ENCODE results near the gene BCL2.
"Not testable (repeated sequence)": the region's sequence is repeated elsewhere in the genome, so short reads cannot be mapped to it uniquely, and the experiment has no call there.

BCL2 gene

DNA sequence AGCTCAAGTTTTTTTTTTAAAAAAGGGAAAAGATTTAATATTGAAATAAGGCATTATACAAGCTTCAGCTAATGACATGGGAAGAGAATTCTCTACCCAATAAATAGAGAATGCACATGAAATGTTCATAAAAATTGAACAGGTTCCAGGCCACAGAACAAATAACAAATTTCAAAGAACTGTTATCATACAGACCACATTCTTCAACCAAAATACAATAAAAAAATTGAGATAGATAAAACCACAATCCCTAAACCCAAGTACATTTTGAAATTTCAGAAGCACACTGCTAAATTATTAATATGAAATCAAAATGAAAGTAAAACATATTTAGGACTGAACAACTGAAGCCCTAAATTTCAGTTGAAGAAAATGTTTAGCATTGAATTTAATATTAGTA, 89.6 kb downstream of the BCL2 start:
- FAIRE-seq, result no peak

DNA sequence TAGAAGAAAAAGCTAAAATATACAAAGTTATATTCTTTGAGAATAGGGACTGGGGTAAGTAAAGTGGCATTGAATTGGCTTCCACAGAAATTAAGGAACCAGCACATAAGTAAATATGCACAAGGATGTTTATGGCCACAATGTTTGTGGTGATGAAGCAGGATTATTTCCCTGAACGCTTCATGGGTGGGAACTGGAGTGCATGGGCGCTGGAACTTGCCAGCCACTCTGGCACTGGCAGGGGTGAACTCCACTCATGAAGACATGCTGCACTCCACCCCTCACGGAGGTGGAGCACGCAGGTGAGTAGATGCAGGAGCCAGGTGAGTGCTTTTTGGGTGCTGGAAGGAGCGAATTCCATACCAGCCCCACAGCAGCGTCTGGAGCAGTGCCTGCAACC, 94.1 kb downstream of the BCL2 start:
- FAIRE-seq, result no peak

GRCh38 chr18:63224630-63225029, 94.9 kb downstream of the BCL2 start:
- no peak for FAIRE-seq

GRCh38 chr18:63223837-63224236, 95.7 kb downstream of the BCL2 start:
- FAIRE-seq, result no peak

- no peak for FAIRE-seq
These were observed 98.7 kb downstream of the BCL2 start for GRCh38 chr18:63220903-63221302.

GRCh38 chr18:63218472-63218871, 101.1 kb downstream of the BCL2 start:
- no peak for FAIRE-seq

- FAIRE-seq, result no peak
These were observed 102.9 kb downstream of the BCL2 start for GRCh38 chr18:63216516-63217311.

DNA sequence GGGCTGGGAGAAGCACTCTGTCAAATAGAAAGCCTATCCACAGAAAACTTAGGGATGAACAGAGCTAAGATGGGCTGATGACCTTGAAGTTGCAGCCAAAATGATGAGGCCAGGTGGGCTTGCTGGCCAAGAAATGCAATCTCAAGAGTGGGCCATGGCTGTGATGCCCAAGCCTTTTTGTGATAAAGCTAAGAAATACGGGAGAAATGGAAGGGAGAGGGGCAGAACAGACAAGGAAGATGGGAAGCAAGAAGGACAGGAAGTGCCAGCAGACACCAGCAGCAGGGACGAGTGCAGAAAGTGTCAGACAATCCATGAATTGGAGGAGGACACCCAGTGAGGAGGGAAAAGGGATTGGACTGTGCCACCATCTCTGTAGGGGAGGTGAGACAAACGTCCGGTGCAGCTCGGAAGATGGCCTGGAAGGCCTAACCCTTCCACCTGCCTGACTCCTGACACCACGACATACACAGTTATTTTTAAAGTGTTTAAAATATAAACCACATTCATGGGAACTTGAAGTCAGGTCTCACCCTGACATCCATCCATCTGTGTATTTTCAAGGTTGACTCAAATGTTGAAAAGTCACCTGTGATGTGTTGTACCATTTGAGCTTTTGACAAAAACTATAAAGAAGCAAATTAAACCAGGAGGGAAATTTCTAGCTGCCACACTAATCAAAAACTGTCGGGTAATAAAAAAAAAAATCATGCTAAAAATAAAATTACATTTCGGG, 105.5 kb downstream of the BCL2 start:
- no peak for FAIRE-seq

DNA sequence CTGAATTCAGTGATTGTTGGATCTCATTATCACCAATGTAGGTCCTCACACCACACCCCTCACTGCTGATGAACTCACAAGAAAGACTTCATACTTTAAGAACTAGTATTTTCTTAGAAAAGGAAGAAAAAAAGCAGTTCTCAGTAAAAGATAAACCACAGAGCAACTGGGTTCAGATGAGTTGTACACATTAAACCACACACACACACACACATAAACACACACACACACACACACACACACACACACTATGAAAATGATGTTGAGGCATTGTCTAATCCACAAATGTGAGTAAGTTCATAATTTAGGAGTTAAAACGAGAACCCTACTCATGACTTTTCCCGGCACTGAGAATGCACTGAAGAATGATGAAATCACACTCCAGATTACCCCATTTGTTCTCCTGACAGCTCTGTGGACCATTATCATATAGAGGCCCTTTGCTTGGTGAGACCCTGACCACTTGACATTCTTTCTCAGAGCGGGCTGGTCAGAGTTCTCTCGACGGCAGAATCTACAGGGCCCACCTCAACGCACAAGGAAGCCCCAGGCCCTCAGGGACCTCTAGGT, 106.2 kb downstream of the BCL2 start:
- FAIRE-seq, result no peak

DNA sequence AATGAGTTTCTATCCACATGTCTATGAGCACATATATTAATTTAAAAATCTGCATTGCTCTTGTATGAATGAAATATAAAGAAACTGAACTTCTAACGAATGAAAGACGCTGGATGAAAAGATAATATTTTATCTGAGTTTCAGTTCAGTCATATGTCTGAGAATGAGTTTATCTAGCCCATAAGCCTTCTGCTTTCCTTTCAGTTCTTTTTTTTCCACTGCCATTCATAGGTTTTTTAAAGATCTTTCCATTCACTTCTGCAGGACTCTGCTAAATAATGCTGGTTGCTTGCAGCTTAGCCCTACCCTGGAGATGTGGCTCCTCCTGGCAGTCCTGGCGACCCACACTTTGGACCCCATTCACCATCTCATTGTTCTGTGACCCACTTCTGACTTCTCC, 109.0 kb downstream of the BCL2 start:
- FAIRE-seq, result no peak

GRCh38 chr18:63208676-63209075, 110.9 kb downstream of the BCL2 start:
- no peak for FAIRE-seq

- no peak for FAIRE-seq
These were observed 111.7 kb downstream of the BCL2 start for GRCh38 chr18:63207835-63208234.

DNA sequence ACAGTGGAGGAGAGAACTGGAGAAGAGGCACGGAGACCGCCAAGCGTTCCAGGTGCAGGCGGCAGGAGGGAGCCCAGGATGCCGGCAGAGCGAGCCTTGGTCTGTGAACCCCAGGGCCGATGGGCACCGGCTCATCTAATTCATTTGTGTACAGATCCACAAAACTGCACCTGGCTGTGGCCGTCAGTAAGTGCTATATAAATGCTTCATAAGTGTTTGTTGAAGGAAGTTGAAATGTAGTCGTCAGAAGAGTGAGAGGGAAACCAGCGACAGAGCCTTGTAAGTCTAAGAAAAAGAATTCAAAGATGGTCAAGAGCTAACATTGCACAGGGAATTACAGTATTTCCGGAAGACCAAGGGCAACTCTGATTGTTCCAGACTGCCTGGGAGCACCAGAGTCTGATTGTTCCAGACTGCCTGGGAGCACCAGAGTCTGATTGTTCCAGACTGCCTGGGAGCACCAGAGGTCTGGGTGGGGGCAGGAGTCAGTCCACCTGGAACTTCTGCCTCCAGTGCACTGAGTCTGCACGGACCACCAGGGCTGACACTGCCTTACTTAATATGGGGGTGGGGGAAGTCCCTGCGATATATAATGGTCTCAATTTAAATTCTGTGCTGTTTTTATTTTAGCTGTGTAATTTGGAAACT, 112.3 kb downstream of the BCL2 start:
- FAIRE-seq, result no peak

- no peak for FAIRE-seq
These were observed 113.0 kb downstream of the BCL2 start for GRCh38 chr18:63206433-63207142.

DNA sequence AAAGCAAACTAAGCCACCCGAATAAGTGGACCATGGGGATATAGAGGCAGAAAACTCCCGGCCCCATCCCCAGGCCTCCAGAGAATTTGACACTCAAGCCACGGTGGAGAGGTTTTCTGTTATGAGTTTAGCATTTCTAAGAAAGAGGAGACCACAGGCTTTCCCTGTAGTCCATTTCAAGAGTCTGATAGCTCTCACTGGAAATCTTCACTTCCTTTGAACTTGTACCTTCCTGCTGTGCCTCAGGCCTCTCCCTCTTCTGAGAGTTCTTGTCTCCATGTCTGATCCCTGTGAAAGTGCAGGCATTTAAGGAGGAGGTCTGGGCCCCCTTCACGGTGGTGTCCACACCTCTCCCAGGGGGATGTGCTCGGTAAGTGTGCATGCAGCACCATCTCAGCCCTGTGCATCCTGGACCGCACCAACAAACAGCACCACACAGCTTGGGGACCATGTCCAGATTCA, 113.7 kb downstream of the BCL2 start:
- FAIRE-seq, result no peak

DNA sequence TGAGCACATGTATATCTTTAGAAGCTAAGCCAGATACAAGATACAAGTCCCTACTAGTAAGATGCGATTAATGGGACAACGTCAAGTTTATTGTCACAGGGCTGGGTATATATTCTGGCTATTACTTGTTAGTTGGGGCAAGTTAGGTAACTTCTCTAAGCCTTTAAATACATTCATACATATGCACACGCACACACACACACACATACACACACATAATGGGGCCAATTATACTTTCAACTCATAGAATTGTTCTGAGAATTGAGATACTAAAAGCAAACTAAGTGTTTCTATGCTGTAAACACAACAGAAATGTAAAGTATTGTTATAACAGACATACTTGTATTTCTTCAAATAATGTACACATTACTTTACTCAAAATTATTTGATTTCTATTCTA, 116.1 kb downstream of the BCL2 start:
- no peak for FAIRE-seq

GRCh38 chr18:63202828-63203227, 116.7 kb downstream of the BCL2 start:
- no peak for FAIRE-seq

DNA sequence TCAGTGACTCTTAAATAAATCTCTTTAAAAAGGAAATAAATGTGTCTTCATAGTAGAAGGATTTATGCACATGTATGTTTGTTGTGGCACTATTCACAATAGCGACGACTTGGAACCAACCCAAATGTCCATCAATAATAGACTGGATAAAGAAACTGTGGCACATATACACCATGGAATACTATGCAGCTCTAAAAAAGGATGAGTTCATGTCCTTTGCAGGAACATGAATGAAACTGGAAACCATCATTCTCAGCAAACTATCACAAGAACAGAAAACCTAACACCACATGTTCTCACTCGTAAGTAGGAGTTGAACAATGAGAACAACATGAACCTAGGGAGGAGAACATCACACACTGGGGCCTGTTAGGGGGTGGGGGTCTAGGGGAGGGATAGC, 118.1 kb downstream of the BCL2 start:
- not testable (repeated sequence) for FAIRE-seq

DNA sequence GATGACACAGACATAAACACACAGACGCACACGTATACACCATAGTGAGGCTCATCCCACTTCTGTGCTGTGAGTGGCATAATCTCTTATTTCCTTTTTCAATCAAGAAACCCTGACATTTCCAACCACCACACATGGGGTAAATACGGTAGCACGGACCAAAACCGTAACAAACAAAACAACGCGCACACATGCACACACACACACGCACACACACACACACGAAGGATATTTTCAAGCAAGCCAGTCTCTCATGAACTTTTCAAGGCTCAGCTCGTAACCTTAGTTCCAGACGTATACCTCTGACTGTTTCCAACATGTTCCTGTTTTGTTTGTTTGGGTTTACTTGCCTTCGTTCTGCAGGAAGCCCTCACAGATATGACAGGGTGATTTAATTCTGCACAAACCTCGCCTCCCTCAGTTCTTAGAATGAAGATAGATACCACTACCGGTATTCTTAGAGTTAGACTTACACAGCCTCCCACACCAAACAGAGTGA, 119.8 kb downstream of the BCL2 start:
- FAIRE-seq, result no peak

DNA sequence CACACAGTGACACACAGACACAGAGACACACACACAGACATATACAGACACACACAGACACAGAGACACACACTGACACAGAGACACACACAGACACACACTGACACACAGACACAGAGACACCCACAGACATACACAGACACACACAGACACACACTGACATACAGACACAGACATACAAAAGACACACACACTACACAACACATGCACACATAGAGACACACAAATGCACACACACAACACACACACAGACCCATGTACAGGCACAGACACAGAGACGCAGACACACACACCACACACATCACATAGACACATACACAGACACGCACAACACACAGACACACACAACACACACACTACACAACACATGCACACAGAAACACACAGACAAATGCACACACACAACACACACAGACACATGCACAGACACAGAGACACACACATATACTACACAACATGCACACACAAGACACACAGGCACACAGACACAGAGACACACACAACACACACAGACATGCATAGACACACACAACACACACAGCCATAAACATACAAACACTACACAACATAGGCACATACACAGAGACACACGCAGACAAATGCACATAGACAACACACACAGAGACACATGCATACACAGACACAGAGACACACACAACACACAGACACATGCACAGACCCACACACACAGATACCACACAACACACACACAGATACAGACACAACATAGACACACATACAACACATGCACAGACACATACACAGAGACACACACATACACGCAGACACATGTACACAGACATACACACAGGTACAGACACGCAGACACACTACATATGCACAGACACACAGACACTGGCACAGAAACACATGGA, 120.5 kb downstream of the BCL2 start:
- FAIRE-seq, result no peak

GRCh38 chr18:63198098-63198760, 121.3 kb downstream of the BCL2 start:
- no peak for FAIRE-seq

Measured in TTC549 (cell line).